SHP77 treated with DMSO at 0.1 percent for 48 hours (cell line): ENCODE data around the gene CFAP45.

Source experiments
- DNase-seq: peaks from one replicate; lab custom pipeline; 2025; lab: John Stamatoyannopoulos, UW

CFAP45 gene

GRCh38 chr1:159826441-159827101, 73.4 kb downstream of the CFAP45 start, which contains the start of gene SLAMF8:
Gene SLAMF8 (plus strand): TSS chr1:159826873. CDS start chr1:159826899, 26 bp downstream.
- DNase-seq = no peak

GRCh38 chr1:159825564-159825963, 74.4 kb downstream of the CFAP45 start:
- no peak for DNase-seq

GRCh38 chr1:159823406-159823805, 76.6 kb downstream of the CFAP45 start:
- peak; percentile 5 for DNase-seq
